ENCODE results near the gene ZNF30.
"Not testable (repeated sequence)": the region's sequence is repeated elsewhere in the genome, so short reads cannot be mapped to it uniquely, and the experiment has no call there.

Gene ZNF30

GRCh38 chr19:34988119-34988518, 61.4 kb downstream of the ZNF30 start:
- DNase-seq = no peak

GRCh38 chr19:34989298-34989697, 62.6 kb downstream of the ZNF30 start:
- no peak for DNase-seq

GRCh38 chr19:34990578-34991192, 64.0 kb downstream of the ZNF30 start:
- no peak for DNase-seq

- no peak for DNase-seq
These were observed 65.0 kb downstream of the ZNF30 start for GRCh38 chr19:34991542-34992333.

GRCh38 chr19:34992582-34992981, 65.9 kb downstream of the ZNF30 start:
- not testable (repeated sequence) for DNase-seq

GRCh38 chr19:34994286-34994642, 67.6 kb downstream of the ZNF30 start:
- no peak for DNase-seq
